K562 (cell line): Measurements from ENCODE around the gene PPP1R16B. TPM values are rescaled to one million over a fixed set of nuclear protein-coding genes. Genes with fewer than 3 reads are reported as not detected.
A peak's percentile ranks its signal among the peaks of the same experiment; 100 is the strongest.

Experiments used
- FOXK1 ChIP-seq: sonication (generic); formaldehyde crosslinking; IDR thresholded peaks from 2 replicates; pipeline ENCODE4 v1.8.0; 2022; ENCODE audit warnings: missing genetic modification reagents, mild to moderate bottlenecking, borderline replicate concordance
- KLF13 ChIP-seq: fragments of 450-650 bp; IDR thresholded peaks from 2 replicates; pipeline ENCODE4 v1.6.1; 2016; ENCODE audit warnings: missing genetic modification characterization, low read depth, mild to moderate bottlenecking, missing compliant biosample characterization, moderate library complexity, borderline replicate concordance
- NEUROD1 ChIP-seq: fragments of 150-350 bp; IDR thresholded peaks from 2 replicates; pipeline ENCODE4 v1.6.1; 2014; ENCODE audit warnings: borderline replicate concordance, low read length, low read depth; ENCODE audit not compliant: partially characterized antibody
- RAD21 ChIP-seq, 2 experiments: fragments of 250-450 bp in 1 of 2; fragments of 450-650 bp in 1 of 2; sonication (Bioruptor Pico) in 1 of 2; formaldehyde crosslinking in 1 of 2; IDR thresholded peaks in 1 of 2; conservative IDR thresholded peaks in 1 of 2; 2 replicates each; pipeline versions ENCODE4 v1.4.0 to v1.8.0; 2020 to 2022; ENCODE audit warnings: mild to moderate bottlenecking in 2 of 2, moderate library complexity in 1 of 2
- RBM14 ChIP-seq: fragments of 200-400 bp; formaldehyde crosslinking; IDR thresholded peaks from 2 replicates; pipeline ENCODE4 v1.6.1; 2018; ENCODE audit warnings: low read depth, mild to moderate bottlenecking, low read length, moderate library complexity, borderline replicate concordance; ENCODE audit not compliant: insufficient read depth
- SMAD2 ChIP-seq: fragments of 150-350 bp; IDR thresholded peaks from 2 replicates; pipeline ENCODE4 v1.6.1; 2014; ENCODE audit warnings: low read depth, mild to moderate bottlenecking, low read length
- THRAP3 ChIP-seq: fragments of 450-650 bp; IDR thresholded peaks from 2 replicates; pipeline ENCODE4 v1.6.1; 2016; ENCODE audit warnings: mild to moderate bottlenecking, inconsistent platforms, borderline replicate concordance
- polyA plus RNA-seq, 8 experiments: library from polyadenylated mRNA; depleted of rRNA in 4 of 8; stranded (reverse) in 5 of 8; unstranded in 3 of 8; fragments of >200 nt; fragmentation: Nextera tagmentation in 2 of 8; fragmentation: Illumina TruSeq in 1 of 8; extraction: Ambion mirVana in 2 of 8; extraction: Trizol in 1 of 8; gene quantifications; 2 replicates each; pipeline versions ENCODE4 v1.2.1 to v1.2.3, GENCODE V29; 2011 to 2014; ENCODE audit warnings: inconsistent platforms in 1 of 8, missing spikeins in 1 of 8
- total RNA-seq, 7 experiments: library from RNA; depleted of rRNA in 6 of 7; stranded (reverse); fragments of >200 nt in 6 of 7; fragmentation: Illumina TruSeq in 2 of 7; extraction: Trizol in 2 of 7; gene quantifications; 2 replicates each; pipeline versions ENCODE4 v1.2.1 to v1.2.3, GENCODE V29; 2011 to 2021; ENCODE audit warnings: low replicate concordance in 1 of 7
- TF ChIP-seq, protein P1 (sequence below): fragments of 250-450 bp; sonication (Bioruptor Pico); IDR thresholded peaks from 2 replicates; pipeline ENCODE4 v1.5.0; 2021; ENCODE audit warnings: mild to moderate bottlenecking, borderline replicate concordance
- TF ChIP-seq, protein P2 (sequence below), 2 experiments: fragments of 450-650 bp; formaldehyde crosslinking in 1 of 2; IDR thresholded peaks; 2 replicates each; pipeline versions ENCODE4 v1.4.0 to v1.6.1; 2014 to 2020; ENCODE audit warnings: mild to moderate bottlenecking in 2 of 2, borderline replicate concordance in 1 of 2, low read depth in 1 of 2
- TF ChIP-seq, protein P3 (sequence below): fragments of 450-650 bp; IDR thresholded peaks from 2 replicates; pipeline ENCODE4 v1.6.1; 2016; ENCODE audit warnings: mild to moderate bottlenecking

The PPP1R16B gene
- total and polyA plus RNA-seq, 9 of the 15 experiments (the other 6 are each of a cell fraction or from before 2014, with no cell fraction given) = 1.5 to 11.5 (median 6.8) TPM

DNA sequence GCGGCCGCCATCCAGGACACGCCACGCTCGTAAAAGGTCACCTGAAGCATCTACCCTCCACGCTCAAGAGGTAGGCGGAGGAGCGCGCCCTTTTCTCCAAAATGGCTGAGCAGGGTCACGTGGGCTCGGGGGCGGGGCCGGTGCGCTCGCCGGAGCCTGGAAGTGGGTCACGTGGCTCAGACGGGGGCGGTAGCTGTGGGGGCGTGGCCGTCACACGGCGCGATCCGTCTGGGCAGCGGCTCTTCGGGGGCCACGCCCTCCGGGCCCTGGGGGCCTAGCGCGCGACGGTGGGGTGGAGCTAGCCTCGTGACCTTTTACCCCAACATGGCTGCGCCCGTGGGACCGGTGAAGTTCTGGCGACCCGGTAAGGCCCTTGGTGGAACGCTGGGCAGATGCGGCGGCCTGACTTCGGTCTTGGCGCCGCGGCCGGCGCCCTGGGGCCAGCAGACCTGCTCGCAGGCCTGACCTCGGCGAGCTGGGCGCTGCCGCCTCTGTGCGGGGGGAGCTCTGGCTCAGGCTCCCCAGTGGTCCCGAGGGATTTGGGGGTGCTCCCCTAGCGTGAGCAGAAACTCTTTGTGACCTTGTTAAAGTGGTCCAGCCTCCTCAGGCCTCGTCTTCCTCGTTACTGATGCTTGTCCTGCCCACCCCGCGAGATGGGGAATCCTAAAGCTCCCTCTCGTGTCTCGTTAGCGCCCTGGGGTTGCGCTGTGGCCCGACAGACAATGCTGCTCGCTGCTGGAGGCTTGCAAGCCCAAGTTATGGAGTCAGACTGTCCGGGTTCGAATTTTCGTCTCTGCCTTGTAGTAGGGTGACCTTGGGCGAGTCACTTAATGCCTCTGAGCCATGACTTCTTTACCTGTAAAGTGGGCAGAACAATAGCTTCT, 156.8 kb downstream of the PPP1R16B start, which contains the start of gene DHX35 (continued):
- TF ChIP-seq THRAP3 (no peak), RAD21 (CRISPR knock-in tag; conservative IDR thresholded peaks at IDR 0.05 in 1 of 2, IDR thresholded peaks at IDR 0.05 in 1 of 2) (peak; percentile 71 to 80), NEUROD1 (peak; percentile 17), FOXK1 (CRISPR knock-in tag) (no peak), SMAD2 (no peak), RBM14 (no peak), KLF13 (tag) (peak; percentile 97)
- TF ChIP-seq, protein P1, sequence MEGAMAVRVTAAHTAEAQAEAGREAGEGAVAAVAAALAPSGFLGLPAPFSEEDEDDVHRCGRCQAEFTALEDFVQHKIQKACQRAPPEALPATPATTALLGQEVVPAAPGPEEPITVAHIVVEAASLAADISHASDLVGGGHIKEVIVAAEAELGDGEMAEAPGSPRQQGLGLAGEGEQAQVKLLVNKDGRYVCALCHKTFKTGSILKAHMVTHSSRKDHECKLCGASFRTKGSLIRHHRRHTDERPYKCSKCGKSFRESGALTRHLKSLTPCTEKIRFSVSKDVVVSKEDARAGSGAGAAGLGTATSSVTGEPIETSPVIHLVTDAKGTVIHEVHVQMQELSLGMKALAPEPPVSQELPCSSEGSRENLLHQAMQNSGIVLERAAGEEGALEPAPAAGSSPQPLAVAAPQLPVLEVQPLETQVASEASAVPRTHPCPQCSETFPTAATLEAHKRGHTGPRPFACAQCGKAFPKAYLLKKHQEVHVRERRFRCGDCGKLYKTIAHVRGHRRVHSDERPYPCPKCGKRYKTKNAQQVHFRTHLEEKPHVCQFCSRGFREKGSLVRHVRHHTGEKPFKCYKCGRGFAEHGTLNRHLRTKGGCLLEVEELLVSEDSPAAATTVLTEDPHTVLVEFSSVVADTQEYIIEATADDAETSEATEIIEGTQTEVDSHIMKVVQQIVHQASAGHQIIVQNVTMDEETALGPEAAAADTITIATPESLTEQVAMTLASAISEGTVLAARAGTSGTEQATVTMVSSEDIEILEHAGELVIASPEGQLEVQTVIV (CRISPR knock-in tag) = no peak
- TF ChIP-seq, protein P2, sequence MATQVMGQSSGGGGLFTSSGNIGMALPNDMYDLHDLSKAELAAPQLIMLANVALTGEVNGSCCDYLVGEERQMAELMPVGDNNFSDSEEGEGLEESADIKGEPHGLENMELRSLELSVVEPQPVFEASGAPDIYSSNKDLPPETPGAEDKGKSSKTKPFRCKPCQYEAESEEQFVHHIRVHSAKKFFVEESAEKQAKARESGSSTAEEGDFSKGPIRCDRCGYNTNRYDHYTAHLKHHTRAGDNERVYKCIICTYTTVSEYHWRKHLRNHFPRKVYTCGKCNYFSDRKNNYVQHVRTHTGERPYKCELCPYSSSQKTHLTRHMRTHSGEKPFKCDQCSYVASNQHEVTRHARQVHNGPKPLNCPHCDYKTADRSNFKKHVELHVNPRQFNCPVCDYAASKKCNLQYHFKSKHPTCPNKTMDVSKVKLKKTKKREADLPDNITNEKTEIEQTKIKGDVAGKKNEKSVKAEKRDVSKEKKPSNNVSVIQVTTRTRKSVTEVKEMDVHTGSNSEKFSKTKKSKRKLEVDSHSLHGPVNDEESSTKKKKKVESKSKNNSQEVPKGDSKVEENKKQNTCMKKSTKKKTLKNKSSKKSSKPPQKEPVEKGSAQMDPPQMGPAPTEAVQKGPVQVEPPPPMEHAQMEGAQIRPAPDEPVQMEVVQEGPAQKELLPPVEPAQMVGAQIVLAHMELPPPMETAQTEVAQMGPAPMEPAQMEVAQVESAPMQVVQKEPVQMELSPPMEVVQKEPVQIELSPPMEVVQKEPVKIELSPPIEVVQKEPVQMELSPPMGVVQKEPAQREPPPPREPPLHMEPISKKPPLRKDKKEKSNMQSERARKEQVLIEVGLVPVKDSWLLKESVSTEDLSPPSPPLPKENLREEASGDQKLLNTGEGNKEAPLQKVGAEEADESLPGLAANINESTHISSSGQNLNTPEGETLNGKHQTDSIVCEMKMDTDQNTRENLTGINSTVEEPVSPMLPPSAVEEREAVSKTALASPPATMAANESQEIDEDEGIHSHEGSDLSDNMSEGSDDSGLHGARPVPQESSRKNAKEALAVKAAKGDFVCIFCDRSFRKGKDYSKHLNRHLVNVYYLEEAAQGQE (IDR thresholded peaks at IDR 0.05; ENCODE audit: borderline replicate concordance) = peak; percentile 97
- TF ChIP-seq, protein P2 (CRISPR knock-in tag; IDR thresholded peaks at IDR 0.05; ENCODE audit: low read depth) = peak; percentile 4; the same call in 1 of the 2 replicates
- TF ChIP-seq, protein P3, sequence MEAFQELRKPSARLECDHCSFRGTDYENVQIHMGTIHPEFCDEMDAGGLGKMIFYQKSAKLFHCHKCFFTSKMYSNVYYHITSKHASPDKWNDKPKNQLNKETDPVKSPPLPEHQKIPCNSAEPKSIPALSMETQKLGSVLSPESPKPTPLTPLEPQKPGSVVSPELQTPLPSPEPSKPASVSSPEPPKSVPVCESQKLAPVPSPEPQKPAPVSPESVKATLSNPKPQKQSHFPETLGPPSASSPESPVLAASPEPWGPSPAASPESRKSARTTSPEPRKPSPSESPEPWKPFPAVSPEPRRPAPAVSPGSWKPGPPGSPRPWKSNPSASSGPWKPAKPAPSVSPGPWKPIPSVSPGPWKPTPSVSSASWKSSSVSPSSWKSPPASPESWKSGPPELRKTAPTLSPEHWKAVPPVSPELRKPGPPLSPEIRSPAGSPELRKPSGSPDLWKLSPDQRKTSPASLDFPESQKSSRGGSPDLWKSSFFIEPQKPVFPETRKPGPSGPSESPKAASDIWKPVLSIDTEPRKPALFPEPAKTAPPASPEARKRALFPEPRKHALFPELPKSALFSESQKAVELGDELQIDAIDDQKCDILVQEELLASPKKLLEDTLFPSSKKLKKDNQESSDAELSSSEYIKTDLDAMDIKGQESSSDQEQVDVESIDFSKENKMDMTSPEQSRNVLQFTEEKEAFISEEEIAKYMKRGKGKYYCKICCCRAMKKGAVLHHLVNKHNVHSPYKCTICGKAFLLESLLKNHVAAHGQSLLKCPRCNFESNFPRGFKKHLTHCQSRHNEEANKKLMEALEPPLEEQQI = no peak
